Fibroblast of pulmonary artery (primary cell): Measurements from ENCODE around the gene SURF6.
"Not testable (repeated sequence)": the region's sequence is repeated elsewhere in the genome, so short reads cannot be mapped to it uniquely, and the experiment has no call there.

Source experiments
- DNase-seq: peaks from one replicate; pipeline ENCODE4 v3.0.0-alpha.2; 2010; ENCODE audit warnings: low read depth
- H3K4me3 ChIP-seq: replicated peaks from 2 replicates; pipeline ENCODE4 v1.5.1; 2011; ENCODE audit warnings: low read depth, mild to moderate bottlenecking, control low read depth, low read length, moderate library complexity
- CTCF ChIP-seq: IDR thresholded peaks from 2 replicates; pipeline ENCODE4 v1.5.1; 2011; ENCODE audit warnings: mild to moderate bottlenecking, control low read depth, low read length, inconsistent platforms; ENCODE audit errors: missing control alignments

Gene SURF6

GRCh38 chr9:133284362-133284761 lies 51.6 kb downstream of the SURF6 start:
- H3K4me3 ChIP-seq, result no peak overlapping the region
- TF ChIP-seq CTCF, result no peak
- no peak for DNase-seq

GRCh38 chr9:133283255-133284032 lies 52.5 kb downstream of the SURF6 start:
- not testable (repeated sequence) for H3K4me3 ChIP-seq

GRCh38 chr9:133282464-133283238 lies 53.3 kb downstream of the SURF6 start:
- H3K4me3 ChIP-seq, result no peak overlapping the region
- no peak for TF ChIP-seq CTCF
- no peak for DNase-seq

More at GRCh38 chr9:133283255-133284032, 52.5 kb downstream of the SURF6 start:
- not testable (repeated sequence) for DNase-seq

GRCh38 chr9:133280392-133280791 lies 55.6 kb downstream of the SURF6 start:
- no peak for TF ChIP-seq CTCF
- H3K4me3 ChIP-seq, result no peak overlapping the region
- no peak for DNase-seq
